ENCODE results near the gene CHD5.

Gene CHD5

DNA sequence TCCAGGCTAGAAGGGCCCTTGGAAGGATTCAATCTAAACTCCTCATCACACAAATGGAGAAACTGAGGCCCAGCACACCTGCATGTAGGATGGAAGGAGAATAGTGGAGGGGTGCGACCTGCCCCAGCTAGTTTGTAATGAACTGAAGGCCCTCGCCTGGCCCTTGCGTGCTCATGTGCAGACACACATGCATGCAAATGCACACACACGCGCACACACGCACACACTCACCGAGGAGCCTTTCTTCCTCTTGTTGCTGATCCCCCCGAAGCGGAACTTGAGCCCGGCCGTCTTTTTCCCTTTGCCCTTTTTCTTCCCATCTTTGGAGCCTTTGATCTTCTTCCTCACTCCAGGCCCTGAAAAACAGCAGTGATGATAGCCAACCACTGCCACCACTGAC lies 27.9 kb downstream of the CHD5 start:
- no peak for DNase-seq (ENCODE audit: low read depth)

DNA sequence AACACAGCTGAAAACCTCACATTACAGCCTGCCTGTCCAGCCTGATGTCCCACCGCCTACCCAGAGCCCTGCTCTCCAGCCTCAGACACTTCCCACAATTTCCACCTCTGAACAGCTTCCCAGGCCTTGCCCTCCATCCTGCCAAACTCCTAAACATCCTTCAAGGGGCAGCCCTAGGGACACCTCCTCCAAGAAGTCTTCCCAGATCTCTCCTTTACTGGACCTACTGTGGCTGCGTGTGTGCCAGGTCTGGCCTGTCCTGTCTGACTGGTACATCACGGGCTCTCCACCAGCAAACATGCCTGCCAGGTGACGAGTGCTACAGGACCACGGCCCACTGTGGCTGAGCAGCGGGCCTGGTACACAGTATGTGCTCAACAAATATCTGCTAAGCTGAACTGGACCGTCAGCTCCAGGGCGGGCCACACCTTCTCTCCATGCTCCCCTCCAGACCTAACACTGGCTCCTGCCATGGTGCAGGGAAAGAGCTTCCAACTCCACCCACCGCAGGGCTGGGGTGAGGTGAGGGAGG lies 28.8 kb downstream of the CHD5 start:
- DNase-seq (ENCODE audit: low read depth) = no peak

DNA sequence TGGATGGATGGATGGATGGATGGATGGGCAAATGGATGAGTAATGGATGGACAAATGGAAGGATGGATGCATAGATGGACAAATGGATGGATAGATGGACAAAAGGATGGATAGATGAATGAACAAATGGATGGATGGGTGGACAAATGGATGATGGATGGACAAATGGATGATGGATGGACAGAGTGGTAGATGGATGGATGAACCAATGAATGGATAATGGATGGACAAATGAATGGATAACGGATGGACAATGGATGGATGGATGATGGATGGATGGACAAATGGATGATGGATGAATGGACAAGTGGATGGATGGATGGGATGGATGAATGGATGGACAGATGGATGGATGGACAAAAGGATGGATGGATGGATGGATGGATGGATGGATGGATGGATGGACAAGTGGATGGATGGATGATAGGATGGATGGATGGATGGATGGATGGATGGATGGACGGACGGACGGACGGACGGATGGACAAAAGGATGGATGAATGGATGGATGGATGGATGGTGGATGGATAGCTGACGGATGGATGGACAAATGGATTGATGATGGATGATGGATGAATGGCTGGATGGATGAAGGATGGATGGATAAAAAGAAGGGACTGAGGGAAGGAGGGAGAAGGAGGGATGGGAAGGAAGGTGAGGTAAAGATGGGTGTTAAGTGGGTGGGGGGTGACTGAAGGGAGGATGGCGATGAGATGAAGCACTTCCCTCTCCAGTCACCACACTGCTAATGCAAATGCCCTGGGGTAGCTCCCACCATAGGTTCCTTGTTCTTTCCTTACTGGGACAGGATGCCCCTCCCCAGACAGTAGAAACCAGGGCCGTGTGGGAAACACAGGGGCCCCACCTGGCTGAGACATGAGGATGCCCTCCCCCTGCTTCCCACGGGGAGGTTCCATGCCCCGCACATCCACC lies 29.8 kb downstream of the CHD5 start:
- DNase-seq (ENCODE audit: low read depth) = no peak

DNA sequence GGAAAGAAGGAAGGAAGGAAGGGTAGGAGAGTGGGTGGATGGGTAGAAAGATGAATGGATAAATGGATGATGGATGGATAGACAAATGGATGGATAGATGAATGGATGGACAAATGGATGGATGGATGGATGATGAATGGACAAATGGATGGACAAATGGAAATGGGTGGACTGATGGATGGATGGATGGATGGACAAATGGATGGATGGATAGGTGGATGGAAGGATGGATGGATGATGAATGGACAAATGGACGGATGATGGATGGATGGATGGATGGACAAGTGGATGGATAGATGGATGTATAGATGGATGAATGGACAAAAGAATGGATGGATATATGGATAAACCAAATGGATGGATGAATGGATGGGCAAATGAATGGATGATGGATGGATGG lies 30.5 kb downstream of the CHD5 start:
- DNase-seq (ENCODE audit: low read depth) = no peak

DNA sequence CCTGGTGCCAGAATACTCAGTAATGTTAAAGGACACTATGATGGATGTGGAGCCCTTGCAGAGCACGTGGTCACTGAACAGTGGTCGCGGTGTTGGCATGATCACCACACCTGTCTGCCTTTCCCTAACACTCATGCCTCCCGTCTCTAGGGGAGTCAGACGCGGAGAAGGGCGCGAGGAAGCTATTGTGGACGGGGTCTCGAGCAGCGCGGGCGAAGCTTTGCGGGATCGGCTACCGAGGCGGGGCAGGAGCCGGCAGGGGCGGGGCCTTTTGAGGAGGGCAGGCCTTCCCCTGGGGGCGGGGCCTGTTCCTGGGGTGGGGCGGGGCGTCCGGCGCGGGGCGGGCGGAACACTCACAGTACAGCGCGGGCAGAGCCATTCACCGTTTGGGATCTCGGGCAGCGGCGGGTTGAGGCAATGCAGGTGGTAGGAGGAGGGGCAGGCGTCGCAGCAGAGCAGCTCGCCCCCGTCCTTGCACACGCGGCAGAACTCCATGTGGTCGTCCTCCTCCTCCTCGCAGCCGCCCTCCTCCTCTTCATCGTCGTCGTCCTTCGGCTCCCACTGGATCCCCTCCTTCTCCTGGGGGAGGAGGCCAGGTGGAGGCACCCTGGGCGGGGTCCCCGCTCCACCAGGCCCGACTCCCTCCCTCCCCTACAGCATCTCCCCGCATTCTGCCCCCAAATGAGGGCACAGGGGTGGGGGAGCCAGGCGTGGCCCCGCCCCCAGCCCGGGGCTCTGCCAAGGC lies 31.5 kb downstream of the CHD5 start:
- no peak for DNase-seq (ENCODE audit: low read depth)

DNA sequence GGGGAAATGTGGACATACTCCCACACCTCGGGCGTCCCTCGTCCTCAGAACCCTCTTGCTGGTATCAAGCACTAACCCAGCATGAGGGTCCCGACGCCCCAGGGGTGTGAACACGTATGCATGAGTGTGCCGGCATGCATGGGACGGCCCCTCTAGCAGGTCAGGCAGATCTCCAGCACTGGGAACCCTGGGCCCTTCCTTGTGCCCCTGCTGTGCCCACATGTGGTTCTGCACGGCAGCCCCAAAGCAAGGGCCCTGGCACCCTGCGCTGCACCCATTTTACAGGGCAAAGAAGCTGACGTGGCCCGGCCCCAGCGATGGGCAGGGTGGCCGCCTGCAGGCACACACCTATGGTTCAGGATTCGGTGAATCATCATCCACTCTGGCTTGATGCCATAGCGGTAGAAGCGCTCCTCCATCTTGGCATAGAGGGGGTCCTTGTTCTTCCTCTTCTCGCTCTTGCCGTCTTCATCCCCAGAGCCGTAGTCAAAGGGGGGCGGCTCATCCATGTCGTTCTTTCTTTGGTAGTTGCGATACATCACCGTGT lies 34.2 kb downstream of the CHD5 start:
- DNase-seq (ENCODE audit: low read depth) = no peak

DNA sequence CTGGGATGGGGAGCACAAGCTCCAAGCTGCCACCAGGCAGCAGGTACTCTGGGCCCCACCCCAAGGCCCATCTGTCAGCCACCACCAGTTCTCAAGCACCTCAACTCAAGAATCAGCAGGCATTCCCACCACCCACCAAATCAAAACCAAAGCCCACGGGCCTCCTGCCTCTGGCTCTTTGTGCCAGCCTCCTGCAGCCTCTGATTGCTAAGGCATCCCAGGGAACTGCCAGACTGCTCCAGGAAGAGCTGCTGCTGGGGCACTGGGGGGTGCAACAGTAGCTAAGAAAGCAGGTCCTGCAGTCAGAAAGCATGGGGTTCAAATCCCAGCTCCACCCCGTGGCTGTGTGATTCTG lies 34.7 kb downstream of the CHD5 start:
- no peak for DNase-seq (ENCODE audit: low read depth)

DNA sequence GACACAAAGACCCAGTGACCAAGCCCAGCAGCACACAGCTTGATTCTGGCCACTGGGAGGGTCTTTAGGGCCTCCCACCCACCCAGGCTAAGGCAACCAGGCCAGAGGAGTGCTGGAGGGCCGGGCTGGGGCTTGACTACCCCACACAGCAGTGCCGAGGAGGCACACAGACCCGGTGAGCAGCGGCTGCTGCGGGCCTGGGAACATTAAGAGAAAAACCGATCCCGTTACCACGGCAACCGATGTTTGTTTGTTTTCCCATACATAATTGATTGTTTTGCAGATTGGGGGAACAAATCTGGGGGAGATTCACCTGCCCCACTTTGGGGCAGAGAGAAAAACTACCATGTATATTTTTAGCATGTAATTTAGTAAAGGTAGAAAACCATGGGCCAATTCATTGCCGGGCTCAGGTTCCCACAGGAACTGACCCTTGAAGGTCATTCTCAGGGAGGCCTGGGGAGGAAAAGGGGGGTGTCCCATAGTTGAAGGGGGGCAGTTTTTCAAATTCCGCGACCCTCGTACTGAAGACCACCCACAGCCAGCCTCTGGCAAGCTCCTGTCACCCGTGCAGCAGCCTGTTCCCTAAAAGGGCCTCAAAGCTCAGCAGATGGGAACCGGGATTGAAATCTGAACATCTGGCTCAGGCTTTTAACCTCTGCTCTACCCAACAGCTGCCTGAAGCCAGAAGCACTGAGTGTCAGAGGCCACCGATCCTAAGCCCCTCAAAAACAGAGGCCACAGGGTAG lies 35.3 kb downstream of the CHD5 start:
- no peak for DNase-seq (ENCODE audit: low read depth)

DNA sequence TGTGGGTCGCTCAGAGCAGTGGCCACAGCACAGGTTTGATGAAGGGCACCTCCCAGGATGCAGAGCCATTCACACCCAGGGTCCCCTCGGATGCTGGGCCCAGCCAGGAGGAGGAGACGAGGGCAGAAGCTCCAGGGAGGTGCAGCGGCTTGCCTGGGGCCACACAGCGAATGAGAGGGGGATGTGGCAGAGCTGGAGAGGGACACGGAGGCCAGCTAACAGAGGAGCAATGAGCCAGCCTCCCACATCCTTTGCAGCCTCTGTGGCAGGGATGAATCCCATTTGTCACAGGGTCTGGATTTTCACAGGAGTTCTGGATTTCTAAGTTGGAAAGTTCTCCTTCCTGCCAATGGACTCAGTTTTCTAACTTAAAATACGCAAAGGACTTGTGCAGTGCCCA lies 35.9 kb downstream of the CHD5 start:
- DNase-seq (ENCODE audit: low read depth) = no peak

DNA sequence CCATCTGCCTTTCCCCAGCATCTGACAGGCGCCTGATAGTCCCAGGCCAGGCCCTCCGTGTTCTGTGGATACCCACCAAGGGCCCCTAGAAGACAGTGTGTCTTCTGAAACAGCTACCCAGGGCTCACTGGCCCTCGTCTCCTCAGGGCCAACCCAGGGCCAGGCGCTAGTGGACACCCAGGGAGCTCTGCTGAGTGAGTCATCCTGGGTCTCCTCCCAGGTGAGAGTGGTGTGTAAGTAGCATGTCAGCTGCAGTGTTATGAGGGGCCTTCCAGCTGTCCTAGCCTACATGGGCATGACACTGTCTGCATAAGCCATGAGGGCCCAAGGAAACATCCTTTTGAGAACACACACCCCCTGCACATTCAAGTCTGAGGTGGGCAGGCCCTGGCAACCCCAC lies 36.7 kb downstream of the CHD5 start:
- DNase-seq (ENCODE audit: low read depth) = no peak

DNA sequence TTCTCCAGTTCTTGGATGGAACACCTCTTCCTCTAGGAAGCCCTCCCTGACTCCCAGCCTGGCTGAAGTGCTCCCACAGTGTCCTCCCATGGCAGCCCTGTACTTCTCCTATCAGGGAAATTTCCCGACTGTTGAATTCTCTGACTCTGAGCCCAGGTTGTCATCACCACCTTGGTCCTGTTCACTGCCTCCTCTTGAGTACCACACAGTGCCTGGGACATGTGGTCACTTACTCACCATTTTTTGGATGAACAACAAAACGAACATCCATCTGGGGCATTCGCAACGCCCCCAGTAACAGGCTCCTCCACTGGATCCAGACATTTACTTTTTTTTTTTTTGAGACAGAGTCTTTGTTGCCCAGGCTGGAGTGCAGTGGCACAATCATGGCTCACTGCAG lies 37.4 kb downstream of the CHD5 start:
- DNase-seq (ENCODE audit: low read depth) = no peak

DNA sequence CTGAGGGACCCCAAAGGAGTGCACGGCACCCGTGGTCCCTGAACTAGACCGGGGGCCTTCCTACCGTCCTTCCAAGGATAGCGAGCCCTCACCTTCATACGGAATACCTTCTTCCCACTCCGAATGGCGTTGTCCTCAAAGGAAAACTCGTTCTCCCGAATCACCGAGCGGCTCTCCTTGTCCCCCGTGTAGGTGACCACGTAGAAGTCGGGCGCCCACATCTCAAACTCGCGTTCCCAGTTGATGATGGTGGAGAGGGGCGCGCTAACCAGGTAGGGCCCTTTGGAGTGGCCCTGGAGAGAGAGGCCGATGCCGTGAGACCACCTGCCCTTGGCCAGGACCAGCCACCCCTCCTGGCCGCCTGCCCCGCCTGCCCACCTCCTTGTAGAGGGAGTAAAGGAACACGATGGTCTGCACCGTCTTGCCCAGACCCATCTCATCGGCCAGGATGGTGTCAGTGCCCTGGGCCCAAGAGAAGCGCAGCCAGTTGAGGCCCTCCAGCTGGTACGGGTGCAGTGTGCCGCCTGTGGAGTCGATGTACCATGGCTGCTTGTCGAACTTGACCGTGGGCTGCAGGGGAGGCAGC lies 38.0 kb downstream of the CHD5 start:
- DNase-seq (ENCODE audit: low read depth) = no peak

DNA sequence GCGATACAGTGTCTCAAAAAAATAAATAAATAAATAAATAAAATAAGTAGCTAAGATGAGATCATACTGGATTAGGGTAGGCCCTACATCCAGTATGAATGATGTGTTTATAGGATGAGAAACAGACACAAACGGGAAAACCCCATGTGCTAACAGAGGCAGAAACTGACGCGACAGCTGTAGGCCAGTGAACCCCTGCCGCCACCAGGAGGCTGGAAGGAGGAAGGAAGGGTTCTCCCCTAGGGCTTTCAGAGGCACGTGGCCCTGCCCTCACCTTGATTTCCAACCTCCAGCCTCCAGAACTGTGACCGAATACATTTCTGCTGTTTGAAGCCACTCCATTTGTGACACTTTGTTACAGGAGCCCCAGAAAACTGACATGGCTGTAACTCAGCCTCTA lies 38.5 kb downstream of the CHD5 start:
- no peak for DNase-seq (ENCODE audit: low read depth)

DNA sequence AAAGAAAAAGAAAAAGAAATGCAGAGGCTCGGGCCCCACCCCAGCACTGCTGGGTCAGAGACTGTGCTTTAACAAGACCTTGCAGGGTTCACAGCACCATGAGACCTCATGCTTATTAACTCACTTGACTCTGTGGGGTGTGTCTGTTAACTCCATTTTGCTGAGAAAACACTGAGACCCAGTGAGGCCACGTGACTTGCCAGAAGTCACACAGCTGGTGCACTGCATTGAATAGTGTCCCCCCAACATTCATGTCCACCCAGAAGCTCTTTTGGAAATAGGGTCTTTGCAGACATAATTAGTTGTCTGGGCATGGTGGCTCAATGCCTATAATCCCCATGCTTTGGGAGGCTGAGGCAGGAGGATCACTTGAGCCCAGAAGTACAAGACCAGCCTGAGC lies 39.7 kb downstream of the CHD5 start:
- DNase-seq (ENCODE audit: low read depth) = no peak

DNA sequence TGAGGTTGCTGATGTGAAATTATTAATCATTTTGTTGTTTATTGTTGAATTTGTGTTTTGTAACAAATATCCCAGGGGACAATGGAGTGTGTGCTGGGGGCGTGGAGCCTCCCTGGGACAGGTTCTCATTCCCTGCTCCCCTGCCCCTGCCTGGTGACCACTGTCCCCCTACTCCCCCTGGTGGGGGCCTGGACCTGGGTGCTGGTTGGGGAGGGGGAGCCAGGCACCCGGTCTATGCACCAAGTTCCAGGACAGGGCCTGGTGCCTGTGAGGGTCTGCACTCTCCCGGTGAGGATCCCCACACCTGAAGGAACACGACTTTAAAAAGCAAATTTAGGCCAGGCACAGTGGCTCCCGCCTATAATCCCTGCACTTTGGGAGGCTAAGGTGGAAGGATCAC lies 42.4 kb downstream of the CHD5 start:
- DNase-seq (ENCODE audit: low read depth) = no peak

DNA sequence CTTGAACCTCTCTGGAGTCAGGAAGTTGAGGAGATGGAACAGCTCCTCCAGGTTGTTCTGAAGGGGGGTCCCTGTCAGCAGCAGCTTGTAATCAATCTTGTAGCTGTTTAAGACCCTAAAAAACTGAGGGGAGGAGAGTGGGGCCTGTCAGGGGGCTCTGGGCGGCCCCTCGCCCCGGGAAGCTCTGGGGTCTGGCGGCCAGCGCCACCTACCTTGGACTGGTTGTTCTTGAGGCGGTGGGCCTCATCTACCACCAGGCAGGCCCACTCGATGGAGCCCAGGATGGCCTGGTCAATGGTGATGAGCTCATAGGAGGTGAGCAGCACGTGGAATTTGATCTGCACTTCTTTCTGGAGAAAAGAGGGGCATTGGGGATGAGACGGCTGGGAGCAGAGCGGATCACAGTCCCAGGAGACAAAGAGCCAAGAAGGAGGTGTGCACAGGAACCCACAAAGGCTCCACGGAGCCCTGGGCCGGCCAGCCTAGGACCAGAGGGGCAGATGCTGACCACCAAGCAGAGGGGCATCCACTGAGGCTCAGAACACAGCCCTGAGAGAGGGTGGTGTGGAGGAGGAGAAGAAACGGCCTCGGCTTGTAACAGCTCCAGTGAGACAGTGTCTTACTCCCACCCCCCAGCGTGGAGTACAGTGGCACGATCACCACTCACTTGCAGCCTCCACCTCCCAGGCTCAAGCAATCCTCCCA lies 43.5 kb downstream of the CHD5 start:
- no peak for DNase-seq (ENCODE audit: low read depth)

DNA sequence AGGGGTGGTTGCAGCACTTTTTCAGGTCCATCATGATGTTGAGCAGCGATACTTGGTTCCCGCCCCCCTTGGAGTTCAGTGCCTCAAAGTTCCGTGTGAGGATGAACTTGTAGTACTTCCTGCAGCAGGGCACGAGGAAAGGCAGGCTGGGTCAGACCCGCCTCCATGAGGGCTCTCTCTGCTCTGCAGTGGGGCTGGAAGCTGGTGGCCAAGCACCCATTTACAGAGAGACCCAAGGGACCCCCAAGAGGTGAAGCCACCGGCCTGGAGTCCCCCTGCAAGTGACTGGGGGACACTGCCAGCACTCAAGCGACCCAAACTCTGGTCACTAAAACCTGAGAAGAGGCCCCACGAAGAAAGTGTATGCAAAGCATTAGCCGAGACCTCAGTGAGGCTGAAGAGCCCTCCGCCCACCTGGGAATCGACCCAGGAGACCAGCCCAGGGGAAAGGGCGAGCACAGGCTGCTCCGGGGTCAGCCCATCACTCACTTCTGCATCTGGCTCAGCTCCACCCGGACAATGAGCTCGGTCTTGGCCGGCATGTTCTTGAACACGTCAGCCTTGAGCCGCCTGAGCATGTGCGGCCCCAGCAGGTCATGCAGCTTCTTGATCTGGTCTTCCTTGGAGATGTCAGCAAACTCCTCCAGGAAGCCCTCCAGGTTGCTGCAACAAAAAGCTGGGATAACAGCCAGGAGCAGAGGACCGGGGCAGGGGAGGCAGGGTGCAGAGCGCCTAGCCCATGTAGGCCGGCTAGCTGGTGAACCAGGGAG lies 45.2 kb downstream of the CHD5 start:
- DNase-seq (ENCODE audit: low read depth) = no peak

DNA sequence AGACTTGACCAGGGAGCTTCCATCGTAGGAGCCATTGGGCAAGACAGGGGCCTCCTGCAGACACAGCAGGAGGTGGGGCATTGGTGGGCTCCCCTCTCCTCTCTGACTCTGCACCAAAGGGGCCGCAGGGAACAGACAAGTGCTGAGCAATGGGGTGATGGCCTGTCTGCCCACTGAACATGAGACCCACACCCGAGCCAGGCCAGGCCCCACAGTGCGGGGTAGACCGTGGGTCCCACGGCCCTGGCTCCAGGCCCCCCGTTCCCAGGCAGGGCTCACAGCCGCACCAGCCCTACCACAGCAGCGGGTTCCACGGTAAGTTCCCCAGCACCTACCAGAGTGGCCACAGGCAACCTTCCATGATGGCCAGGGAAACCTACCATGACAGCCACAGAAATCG lies 45.9 kb downstream of the CHD5 start:
- DNase-seq (ENCODE audit: low read depth) = no peak

DNA sequence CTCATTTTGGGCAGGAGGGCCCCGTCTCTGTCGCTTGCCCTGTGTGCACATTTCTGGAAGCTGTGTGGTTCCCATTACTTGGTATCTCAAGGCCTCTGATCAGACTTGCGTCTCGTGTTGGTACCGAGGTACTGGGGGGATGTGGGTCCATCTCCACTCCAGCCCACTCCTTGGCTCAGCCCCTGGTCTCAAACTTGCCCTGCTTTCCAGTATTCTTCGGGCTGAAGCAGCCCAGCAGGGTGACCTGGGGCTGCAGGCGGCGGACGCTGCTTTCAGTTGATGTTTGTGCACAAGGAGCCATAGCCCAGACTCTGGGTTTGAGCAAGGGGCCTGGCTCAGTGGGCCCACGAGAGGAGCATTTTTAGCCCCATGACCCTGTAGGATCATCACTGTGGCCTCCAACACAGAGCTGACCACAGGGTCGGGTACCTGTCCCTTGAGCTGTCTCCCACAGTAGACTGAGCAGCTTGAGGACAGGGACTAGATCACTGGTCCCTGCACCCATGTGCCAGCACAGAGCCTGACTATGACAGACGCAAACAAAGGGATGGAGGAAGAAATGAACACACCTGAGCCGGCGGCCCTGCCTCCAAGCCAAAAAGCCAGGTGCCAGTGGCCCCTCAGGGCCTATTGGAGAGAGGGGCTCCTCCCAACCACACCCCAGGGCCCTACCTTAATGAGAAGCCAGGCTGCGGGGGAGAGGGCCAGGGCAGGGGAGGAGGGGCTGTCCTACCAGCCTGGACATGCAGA lies 46.8 kb downstream of the CHD5 start:
- DNase-seq (ENCODE audit: low read depth) = no peak

DNA sequence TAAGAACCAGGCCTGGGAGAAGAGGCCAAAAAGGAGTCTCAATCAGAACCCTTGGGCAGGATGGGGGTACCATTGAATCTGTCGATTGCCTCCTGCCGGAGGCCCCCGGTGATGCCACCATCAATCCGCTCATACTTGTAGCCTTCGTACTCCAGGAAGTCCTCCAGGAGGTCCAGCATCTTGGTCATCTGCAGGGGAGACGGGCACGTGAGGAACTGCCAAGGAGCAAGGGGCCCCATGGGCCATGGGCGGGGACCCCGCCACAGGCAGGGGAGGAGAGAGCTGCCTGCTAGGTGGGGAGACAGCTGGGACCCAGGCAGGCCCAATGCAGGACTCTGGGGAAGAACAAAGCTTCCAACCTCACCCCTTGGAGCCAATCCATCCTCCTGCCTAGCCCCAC lies 48.6 kb downstream of the CHD5 start:
- no peak for DNase-seq (ENCODE audit: low read depth)
